Body of pancreas (tissue), 4 donors: Measurements from ENCODE around the gene CAMSAP1.

Experiments used
- CTCF ChIP-seq, 7 experiments: fragments of 450-650 bp in 4 of 7; fragments of 200-600 bp in 3 of 7; sonication (generic) in 3 of 7; IDR thresholded peaks; one replicate each; pipeline ENCODE4 v1.5.1; 2016 to 2019; ENCODE audit warnings: antibody characterized with exemption in 7 of 7
- POLR2A ChIP-seq, 3 donors: fragments of 450-650 bp; IDR thresholded peaks; one replicate each; pipeline ENCODE4 v1.6.1; 2016; ENCODE audit warnings: antibody characterized with exemption in 3 of 3, mild to moderate bottlenecking in 2 of 3

GRCh38 chr9:135805422-135806022, 101.8 kb downstream of the CAMSAP1 start:
- TF ChIP-seq CTCF (IDR thresholded peaks at IDR 0.05) (no peak), POLR2A (IDR thresholded peaks at IDR 0.05) (no peak)
